CD14-positive monocyte (primary cell): ENCODE measurements around the gene RBM7. TPM values are rescaled to one million over a fixed set of nuclear protein-coding genes. Genes with fewer than 3 reads are reported as not detected.

Experiments
- DNase-seq, 3 donors: peaks; one replicate each; pipeline ENCODE4 v3.0.0-alpha.2; 2011 to 2022
- H2AFZ ChIP-seq: 2 replicates; pipeline ENCODE4 v1.6.0; 2012; ENCODE audit warnings: mild to moderate bottlenecking, low read depth, low read length, inconsistent platforms; ENCODE audit not compliant: insufficient read depth, poor library complexity, severe bottlenecking
- H3K27ac ChIP-seq, 2 donors: 1 replicate in 1 of 2; 2 replicates in 1 of 2; pipeline ENCODE4 v1.5.1; 2012 to 2013; ENCODE audit warnings: low read length in 2 of 2, control low read depth in 1 of 2, inconsistent platforms in 1 of 2, low read depth in 1 of 2, mild to moderate bottlenecking in 1 of 2
- H3K27me3 ChIP-seq, 2 donors: one replicate each; pipeline versions ENCODE4 v1.6.0 to v1.6.1; 2011 to 2013; ENCODE audit warnings: low read length in 2 of 2; ENCODE audit not compliant: control insufficient read depth in 2 of 2, insufficient read depth in 2 of 2
- H3K36me3 ChIP-seq, 2 donors: replicated peaks in 1 of 2; 1 replicate in 1 of 2; 2 replicates in 1 of 2; pipeline versions ENCODE4 v1.5.1 to v1.6.1; 2012 to 2013; ENCODE audit warnings: low read length in 2 of 2, control low read depth in 1 of 2, inconsistent platforms in 1 of 2, mild to moderate bottlenecking in 1 of 2; ENCODE audit not compliant: insufficient read depth in 2 of 2, control insufficient read depth in 1 of 2
- H3K4me1 ChIP-seq, 2 donors: 1 replicate in 1 of 2; 2 replicates in 1 of 2; pipeline versions ENCODE4 v1.5.1 to v1.6.1; 2012 to 2013; ENCODE audit warnings: low read length in 2 of 2, control low read depth in 1 of 2, inconsistent platforms in 1 of 2, mild to moderate bottlenecking in 1 of 2, moderate library complexity in 1 of 2; ENCODE audit not compliant: insufficient read depth in 2 of 2, control insufficient read depth in 1 of 2
- H3K4me2 ChIP-seq: replicated peaks from 2 replicates; pipeline ENCODE3; 2012; ENCODE audit warnings: low read length, moderate library complexity, mild to moderate bottlenecking; ENCODE audit not compliant: poor library complexity, severe bottlenecking; ENCODE audit errors: extremely low read depth
- H3K4me3 ChIP-seq, 3 experiments: fragments of 200-600 bp in 1 of 3; sonication (generic) in 1 of 3; replicated peaks in 1 of 3; 1 replicate in 2 of 3; 2 replicates in 1 of 3; pipeline ENCODE4 v1.5.1; 2011 to 2013; ENCODE audit warnings: low read length in 3 of 3, mild to moderate bottlenecking in 3 of 3, control low read depth in 2 of 3, low read depth in 2 of 3, inconsistent platforms in 1 of 3, moderate library complexity in 1 of 3
- H3K79me2 ChIP-seq: 2 replicates; pipeline ENCODE4 v1.6.0; 2012; ENCODE audit warnings: mild to moderate bottlenecking, control low read depth, inconsistent platforms, low read length, moderate library complexity; ENCODE audit not compliant: insufficient read depth
- H3K9ac ChIP-seq: 2 replicates; pipeline ENCODE4 v1.6.0; 2017; ENCODE audit warnings: low read length, mild to moderate bottlenecking; ENCODE audit not compliant: insufficient read depth, poor library complexity, severe bottlenecking
- H3K9me3 ChIP-seq, 2 donors: replicated peaks in 1 of 2; 1 replicate in 1 of 2; 2 replicates in 1 of 2; pipeline versions ENCODE4 v1.5.1 to v1.6.1; 2012 to 2013; ENCODE audit warnings: low read length in 2 of 2, control low read depth in 1 of 2; ENCODE audit not compliant: control insufficient read depth in 1 of 2, insufficient read depth in 1 of 2
- H4K20me1 ChIP-seq: 2 replicates; pipeline ENCODE4 v1.6.0; 2012; ENCODE audit warnings: mild to moderate bottlenecking, low read length, control low read depth, moderate library complexity; ENCODE audit not compliant: insufficient read depth
- H3K27ac Mint-ChIP-seq, 7 donors: one replicate each; pipeline ENCODE4 v1.8.0; 2020; ENCODE audit warnings: mild to moderate bottlenecking in 7 of 7, mixed read lengths in 7 of 7, moderate library complexity in 6 of 7, inconsistent platforms in 2 of 7
- H3K27me3 Mint-ChIP-seq, 3 donors: one replicate each; pipeline ENCODE4 v1.8.0; 2021 to 2022; ENCODE audit warnings: low read depth in 3 of 3, mild to moderate bottlenecking in 3 of 3, mixed read lengths in 3 of 3, moderate library complexity in 3 of 3, inconsistent platforms in 1 of 3
- H3K36me3 Mint-ChIP-seq, 2 donors: one replicate each; pipeline ENCODE4 v1.8.0; 2020; ENCODE audit warnings: mixed read lengths in 2 of 2, inconsistent platforms in 1 of 2, mild to moderate bottlenecking in 1 of 2
- H3K4me1 Mint-ChIP-seq: one replicate; pipeline ENCODE4 v1.8.0; 2020; ENCODE audit warnings: mild to moderate bottlenecking, mixed read lengths
- H3K4me3 Mint-ChIP-seq, 2 donors: one replicate each; pipeline ENCODE4 v1.8.0; 2020; ENCODE audit warnings: mild to moderate bottlenecking in 2 of 2, mixed read lengths in 2 of 2, moderate library complexity in 1 of 2
- H3K9me3 Mint-ChIP-seq, 7 donors: one replicate each; pipeline ENCODE4 v1.8.0; 2020 to 2022; ENCODE audit warnings: mixed read lengths in 7 of 7, mild to moderate bottlenecking in 6 of 7, moderate library complexity in 6 of 7, inconsistent platforms in 2 of 7
- WGBS: methylation state at CpG from one replicate; pipeline ENCODE4 v1.1.5; 2013; ENCODE audit warnings: missing lambda C conversion rate; ENCODE audit not compliant: insufficient coverage; 5-methylcytosine and 5-hydroxymethylcytosine counted together
- intact Hi-C, 2 donors: fragments of 100-400 bp; cut with micrococcal nuclease; formaldehyde crosslinking; loops; one replicate each; pipeline versions ENCODE4 v1.15.0 to v1.15.1; 2023
- polyA plus RNA-seq, 3 donors: library from polyadenylated mRNA; depleted of rRNA in 1 of 3; unstranded in 2 of 3; stranded (reverse) in 1 of 3; fragments of 300-500 nt in 2 of 3; fragments of >200 nt in 1 of 3; fragmentation: Illumina TruSeq in 2 of 3; gene quantifications; 1 replicate in 2 of 3; 2 replicates in 1 of 3; pipeline ENCODE4 v1.2.3, GENCODE V29; 2012 to 2021
- TF ChIP-seq, protein P1 (sequence below): fragments of 200-600 bp; IDR thresholded peaks from one replicate; pipeline ENCODE4 v1.8.0; 2022; ENCODE audit warnings: antibody characterized with exemption, mild to moderate bottlenecking

RBM7 gene
- polyA plus RNA-seq, 3 donors = 27.3 to 36.3 (median 32.4) TPM

- Histone ChIP-seq H3K36me3 (no peaks in the 10 kb centered on the region), H3K4me3 (no peak overlapping the region), H3K27me3 (peaks cover 0 to 2% of the 10 kb centered on the region in 2 donors), H3K4me2 (no peak overlapping the region), H3K27ac (no peak overlapping the region), H3K9me3 (no peaks in the 10 kb centered on the region), H4K20me1 (no peaks in the 10 kb centered on the region), H3K9ac (no peak overlapping the region), H3K4me1 (no peaks in the 10 kb centered on the region), H2AFZ (no peak overlapping the region), H3K79me2 (no peaks in the 10 kb centered on the region)
- Mint-ChIP-seq H3K4me3 (no peak overlapping the region), H3K9me3 (no peaks in the 10 kb centered on the region), H3K36me3 (no peaks in the 10 kb centered on the region), H3K27me3 (peaks cover 3 to 7% (median 5%) of the 10 kb centered on the region in 3 donors), H3K27ac (no peak overlapping the region), H3K4me1 (no peaks in the 10 kb centered on the region)
- DNase-seq = no peak
- WGBS = 86% methylated on average over 1 of the region's 5 CpGs
- intact Hi-C loops = no loop called here
- TF ChIP-seq, protein P1, sequence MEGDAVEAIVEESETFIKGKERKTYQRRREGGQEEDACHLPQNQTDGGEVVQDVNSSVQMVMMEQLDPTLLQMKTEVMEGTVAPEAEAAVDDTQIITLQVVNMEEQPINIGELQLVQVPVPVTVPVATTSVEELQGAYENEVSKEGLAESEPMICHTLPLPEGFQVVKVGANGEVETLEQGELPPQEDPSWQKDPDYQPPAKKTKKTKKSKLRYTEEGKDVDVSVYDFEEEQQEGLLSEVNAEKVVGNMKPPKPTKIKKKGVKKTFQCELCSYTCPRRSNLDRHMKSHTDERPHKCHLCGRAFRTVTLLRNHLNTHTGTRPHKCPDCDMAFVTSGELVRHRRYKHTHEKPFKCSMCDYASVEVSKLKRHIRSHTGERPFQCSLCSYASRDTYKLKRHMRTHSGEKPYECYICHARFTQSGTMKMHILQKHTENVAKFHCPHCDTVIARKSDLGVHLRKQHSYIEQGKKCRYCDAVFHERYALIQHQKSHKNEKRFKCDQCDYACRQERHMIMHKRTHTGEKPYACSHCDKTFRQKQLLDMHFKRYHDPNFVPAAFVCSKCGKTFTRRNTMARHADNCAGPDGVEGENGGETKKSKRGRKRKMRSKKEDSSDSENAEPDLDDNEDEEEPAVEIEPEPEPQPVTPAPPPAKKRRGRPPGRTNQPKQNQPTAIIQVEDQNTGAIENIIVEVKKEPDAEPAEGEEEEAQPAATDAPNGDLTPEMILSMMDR = no peak
Observed at GRCh38 chr11:114368918-114369680, 31.4 kb upstream of the RBM7 start.

DNA sequence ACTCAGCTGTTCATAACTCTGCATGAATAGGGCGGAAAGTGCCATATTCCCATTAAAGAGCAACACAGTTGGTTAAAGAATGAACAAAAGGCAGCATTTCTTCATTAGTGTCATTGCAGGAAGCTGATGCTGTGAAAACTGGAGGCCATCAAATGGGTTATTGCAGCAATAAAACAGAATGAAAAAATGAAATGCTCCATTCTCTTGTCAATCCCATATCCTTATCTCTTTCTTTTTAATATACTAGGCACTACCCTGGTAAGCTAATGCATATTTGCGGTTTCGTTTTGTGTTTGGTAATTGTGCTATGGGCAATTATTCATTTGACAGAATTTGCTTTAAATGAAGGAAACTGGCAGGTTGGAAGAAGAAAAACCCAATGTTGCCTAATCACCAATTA is 25.4 kb upstream of the RBM7 start:
- H3K4me1 Mint-ChIP-seq = no peaks in the 10 kb centered on the region
- H3K27ac Mint-ChIP-seq = no peak overlapping the region
- no peak overlapping the region for H2AFZ ChIP-seq
- H3K27me3 ChIP-seq = peaks cover 2 to 4% of the 10 kb centered on the region in 2 donors
- H3K36me3 Mint-ChIP-seq = no peaks in the 10 kb centered on the region
- no peak overlapping the region for H3K4me3 ChIP-seq
- no peak overlapping the region for H3K27ac ChIP-seq
- no peaks in the 10 kb centered on the region for H3K9me3 ChIP-seq
- intact Hi-C loops = no loop called here
- WGBS = no CpG with 5 or more reads among the region's 3 CpGs
- DNase-seq = no peak
- TF ChIP-seq, protein P1 = no peak
- no peak overlapping the region for H3K9ac ChIP-seq
- H3K4me1 ChIP-seq = no peaks in the 10 kb centered on the region
- no peak overlapping the region for H3K4me2 ChIP-seq
- no peak overlapping the region for H3K4me3 Mint-ChIP-seq
- peaks cover 5 to 15% (median 10%) of the 10 kb centered on the region in 3 donors for H3K27me3 Mint-ChIP-seq
- no peaks in the 10 kb centered on the region for H3K79me2 ChIP-seq
- no peaks in the 10 kb centered on the region for H3K9me3 Mint-ChIP-seq
- no peaks in the 10 kb centered on the region for H3K36me3 ChIP-seq
- no peaks in the 10 kb centered on the region for H4K20me1 ChIP-seq
